ENCODE measurements around the gene CFAP119. TPM values are rescaled to one million over a fixed set of nuclear protein-coding genes. Genes with fewer than 3 reads are reported as not detected.
A peak's percentile ranks its signal among the peaks of the same experiment; 100 is the strongest.

CFAP119 gene
- total RNA-seq, 2 experiments from 2014 or later = 2.2 to 3.0 TPM

DNA sequence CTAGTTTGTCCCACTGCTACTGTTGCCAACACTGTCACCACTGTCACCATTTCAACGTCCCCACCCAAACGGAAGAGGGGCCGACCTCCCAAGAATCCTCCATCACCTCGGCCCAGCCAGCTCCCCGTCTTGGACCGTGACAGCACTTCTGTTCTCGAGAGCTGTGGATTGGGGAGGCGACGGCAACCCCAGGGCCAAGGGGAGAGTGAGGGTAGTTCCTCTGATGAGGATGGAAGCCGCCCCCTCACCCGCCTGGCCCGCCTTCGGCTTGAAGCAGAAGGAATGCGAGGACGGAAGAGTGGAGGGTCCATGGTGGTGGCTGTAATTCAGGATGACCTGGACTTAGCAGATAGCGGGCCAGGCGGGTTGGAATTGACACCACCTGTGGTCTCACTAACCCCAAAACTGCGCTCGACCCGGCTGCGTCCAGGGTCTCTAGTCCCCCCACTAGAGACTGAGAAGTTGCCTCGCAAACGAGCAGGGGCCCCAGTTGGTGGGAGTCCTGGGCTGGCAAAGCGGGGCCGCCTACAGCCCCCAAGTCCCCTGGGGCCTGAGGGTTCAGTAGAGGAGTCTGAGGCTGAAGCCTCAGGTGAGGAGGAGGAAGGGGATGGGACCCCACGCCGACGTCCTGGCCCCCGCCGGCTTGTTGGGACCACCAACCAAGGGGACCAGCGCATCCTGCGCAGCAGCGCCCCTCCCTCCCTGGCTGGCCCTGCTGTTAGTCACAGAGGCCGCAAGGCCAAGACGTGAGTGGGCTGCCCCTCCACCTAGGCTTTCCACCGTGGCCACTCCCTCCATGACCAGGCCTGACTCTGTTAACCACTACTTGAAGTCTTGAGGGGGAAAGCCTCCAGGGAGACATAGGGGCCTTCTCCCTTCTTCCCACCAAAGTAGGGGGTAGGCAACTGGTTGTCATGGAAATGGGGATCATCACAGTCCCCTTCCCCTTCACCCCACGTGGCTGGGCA, 22.6 kb downstream of the CFAP119 start:
- Mint-ChIP-seq H3K27ac (no peak overlapping the region), H3K36me3 (ENCODE audit: low read depth) (peaks cover 41% of the 10 kb centered on the region), H3K4me1 (peaks cover 8% of the 10 kb centered on the region), H3K9me3 (no peaks in the 10 kb centered on the region), H3K27me3 (no peaks in the 10 kb centered on the region), H3K4me3 (no peak overlapping the region)
- DNase-seq = no peak
- POLR2A ChIA-PET = no interaction called here
- CTCF ChIA-PET = interaction anchor here (1.4 to 1.8 kb wide), 3 partner anchors 9 to 18 kb away, joined by 3 to 7 read pairs (median 6); partner anchors contain the start of gene PHKG2

DNA sequence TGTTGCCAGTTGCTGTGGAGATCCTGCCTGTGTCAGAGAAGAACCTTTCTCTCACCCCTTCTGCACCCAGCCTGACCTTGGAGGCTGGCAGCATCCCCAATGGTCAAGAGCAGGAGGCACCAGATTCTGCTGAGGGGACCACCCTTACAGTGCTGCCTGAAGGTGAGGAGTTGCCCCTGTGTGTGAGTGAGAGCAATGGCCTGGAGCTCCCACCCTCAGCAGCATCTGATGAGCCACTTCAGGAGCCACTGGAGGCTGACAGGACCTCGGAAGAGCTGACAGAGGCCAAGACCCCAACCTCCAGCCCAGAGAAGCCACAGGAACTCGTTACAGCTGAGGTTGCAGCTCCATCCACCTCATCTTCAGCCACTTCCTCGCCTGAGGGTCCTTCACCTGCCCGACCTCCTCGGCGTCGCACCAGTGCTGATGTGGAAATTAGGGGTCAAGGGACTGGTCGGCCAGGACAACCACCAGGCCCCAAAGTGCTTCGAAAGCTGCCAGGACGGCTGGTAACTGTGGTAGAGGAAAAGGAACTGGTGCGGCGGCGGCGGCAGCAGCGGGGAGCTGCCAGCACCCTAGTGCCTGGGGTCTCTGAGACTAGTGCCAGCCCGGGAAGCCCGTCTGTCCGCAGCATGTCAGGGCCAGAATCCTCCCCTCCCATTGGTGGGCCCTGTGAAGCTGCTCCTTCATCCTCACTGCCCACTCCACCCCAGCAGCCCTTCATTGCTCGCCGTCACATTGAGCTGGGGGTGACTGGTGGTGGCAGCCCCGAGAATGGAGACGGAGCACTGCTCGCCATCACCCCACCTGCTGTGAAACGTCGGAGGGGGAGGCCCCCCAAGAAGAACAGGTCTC, 23.8 kb downstream of the CFAP119 start:
- Mint-ChIP-seq H3K4me1 (peaks cover 8% of the 10 kb centered on the region), H3K4me3 (no peak overlapping the region), H3K9me3 (no peaks in the 10 kb centered on the region), H3K27me3 (no peaks in the 10 kb centered on the region), H3K27ac (no peak overlapping the region), H3K36me3 (ENCODE audit: low read depth) (peaks cover 43% of the 10 kb centered on the region)
- no peak for DNase-seq
- ChIA-PET POLR2A (no interaction called here), CTCF (interaction anchor here (0.6 to 1.5 kb wide), 5 partner anchors 10 to 256 kb away, joined by 3 to 7 read pairs (median 3); partner anchors contain the start of gene PHKG2)

DNA sequence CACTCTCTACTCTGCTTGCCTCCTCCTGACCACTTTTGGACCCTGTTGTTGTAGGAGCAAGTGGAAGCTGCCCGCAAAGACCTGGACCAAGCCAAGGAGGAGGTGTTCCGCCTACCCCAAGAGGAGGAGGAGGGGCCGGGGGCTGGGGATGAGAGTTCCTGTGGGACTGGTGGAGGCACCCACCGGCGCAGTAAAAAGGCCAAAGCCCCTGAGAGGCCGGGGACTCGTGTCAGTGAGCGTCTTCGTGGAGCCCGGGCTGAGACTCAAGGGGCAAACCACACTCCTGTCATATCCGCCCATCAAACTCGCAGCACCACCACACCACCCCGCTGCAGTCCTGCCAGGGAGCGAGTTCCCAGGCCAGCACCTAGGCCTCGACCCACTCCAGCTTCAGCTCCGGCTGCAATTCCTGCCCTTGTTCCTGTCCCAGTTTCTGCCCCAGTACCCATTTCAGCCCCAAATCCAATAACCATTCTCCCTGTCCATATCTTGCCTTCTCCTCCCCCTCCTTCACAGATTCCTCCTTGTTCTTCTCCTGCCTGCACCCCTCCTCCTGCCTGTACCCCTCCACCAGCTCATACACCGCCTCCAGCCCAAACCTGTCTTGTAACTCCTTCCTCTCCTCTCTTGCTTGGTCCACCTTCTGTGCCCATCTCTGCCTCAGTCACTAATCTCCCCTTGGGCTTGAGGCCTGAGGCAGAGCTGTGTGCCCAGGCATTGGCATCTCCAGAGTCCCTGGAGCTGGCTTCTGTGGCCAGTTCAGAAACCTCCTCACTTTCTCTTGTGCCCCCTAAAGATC, 24.7 kb downstream of the CFAP119 start:
- CTCF ChIA-PET = interaction anchor here (0.6 to 1.5 kb wide), 2 partner anchors 11 to 71 kb away, joined by 4 to 7 read pairs; partner anchors contain the start of gene PHKG2
- Mint-ChIP-seq H3K36me3 (ENCODE audit: low read depth) (peaks cover 47% of the 10 kb centered on the region), H3K27ac (no peak overlapping the region), H3K9me3 (no peaks in the 10 kb centered on the region), H3K4me1 (peaks cover 8% of the 10 kb centered on the region), H3K4me3 (no peak overlapping the region), H3K27me3 (no peaks in the 10 kb centered on the region)
- no peak for DNase-seq
- POLR2A ChIA-PET = no interaction called here

DNA sequence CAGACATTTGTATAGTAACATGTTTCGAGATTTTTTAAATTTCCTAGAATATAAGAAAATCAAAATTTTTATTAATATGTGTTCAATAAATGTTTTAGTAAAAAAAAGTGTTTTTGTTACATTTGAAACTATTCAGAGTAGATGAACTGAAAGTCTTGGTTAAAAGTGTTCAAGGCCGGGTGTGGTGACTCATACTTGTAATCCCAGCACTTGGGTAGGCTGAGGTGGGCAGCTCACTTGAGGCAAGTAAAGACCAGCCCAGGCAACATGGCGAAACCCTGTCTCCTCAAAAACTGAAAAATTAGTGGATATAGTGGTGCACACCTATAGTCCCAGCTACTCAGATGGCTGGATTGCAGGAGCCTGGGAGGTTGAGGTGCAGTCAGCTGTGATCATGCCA, 30.5 kb downstream of the CFAP119 start:
- DNase-seq = no peak
- Mint-ChIP-seq H3K27me3 (no peaks in the 10 kb centered on the region), H3K9me3 (no peaks in the 10 kb centered on the region), H3K4me3 (no peak overlapping the region), H3K36me3 (ENCODE audit: low read depth) (peaks cover 52% of the 10 kb centered on the region), H3K27ac (no peak overlapping the region), H3K4me1 (peaks cover 8% of the 10 kb centered on the region)
- ChIA-PET CTCF (interaction anchor here (0.9 to 1.5 kb wide), 2 partner anchors 15 to 211 kb away, joined by 3 to 5 read pairs; no protein-coding TSS in a partner anchor), POLR2A (no interaction called here)

DNA sequence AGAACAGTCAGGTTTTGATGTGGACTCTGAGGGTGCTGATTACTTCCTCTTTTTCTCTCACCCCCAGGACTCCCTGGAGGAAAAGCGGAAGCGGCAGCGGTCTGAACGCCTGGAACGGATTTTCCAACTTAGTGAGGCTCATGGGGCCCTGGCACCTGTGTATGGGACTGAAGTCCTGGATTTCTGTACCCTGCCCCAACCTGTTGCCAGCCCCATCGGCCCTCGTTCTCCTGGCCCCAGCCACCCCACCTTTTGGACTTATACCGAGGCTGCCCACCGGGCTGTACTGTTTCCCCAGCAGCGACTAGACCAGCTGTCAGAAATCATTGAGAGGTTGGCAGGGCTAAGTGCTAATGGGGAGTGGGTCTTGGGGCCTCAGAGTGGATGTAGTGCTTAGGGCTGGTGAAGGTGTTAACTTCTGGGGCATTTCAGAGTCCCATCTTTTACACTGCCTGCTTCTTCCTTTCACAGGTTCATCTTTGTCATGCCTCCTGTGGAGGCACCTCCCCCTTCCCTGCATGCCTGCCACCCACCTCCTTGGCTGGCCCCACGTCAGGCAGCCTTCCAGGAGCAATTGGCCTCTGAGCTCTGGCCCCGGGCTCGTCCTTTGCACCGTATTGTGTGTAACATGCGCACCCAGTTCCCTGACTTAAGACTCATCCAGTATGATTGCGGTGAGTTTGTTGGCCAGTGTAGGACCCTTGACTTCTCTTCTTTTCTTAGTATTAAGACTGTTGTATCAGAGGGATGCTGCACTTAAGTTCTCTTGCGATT, 32.8 kb downstream of the CFAP119 start:
- no peak for DNase-seq
- Mint-ChIP-seq H3K27me3 (no peaks in the 10 kb centered on the region), H3K27ac (no peak overlapping the region), H3K9me3 (no peaks in the 10 kb centered on the region), H3K4me1 (peaks cover 8% of the 10 kb centered on the region), H3K36me3 (ENCODE audit: low read depth) (peaks cover 57% of the 10 kb centered on the region), H3K4me3 (no peak overlapping the region)
- CTCF ChIA-PET = interaction anchor here (0.6 to 0.9 kb wide), 2 partner anchors 18 to 23 kb away, joined by 3 read pairs; no protein-coding TSS in a partner anchor
- POLR2A ChIA-PET = no interaction called here

DNA sequence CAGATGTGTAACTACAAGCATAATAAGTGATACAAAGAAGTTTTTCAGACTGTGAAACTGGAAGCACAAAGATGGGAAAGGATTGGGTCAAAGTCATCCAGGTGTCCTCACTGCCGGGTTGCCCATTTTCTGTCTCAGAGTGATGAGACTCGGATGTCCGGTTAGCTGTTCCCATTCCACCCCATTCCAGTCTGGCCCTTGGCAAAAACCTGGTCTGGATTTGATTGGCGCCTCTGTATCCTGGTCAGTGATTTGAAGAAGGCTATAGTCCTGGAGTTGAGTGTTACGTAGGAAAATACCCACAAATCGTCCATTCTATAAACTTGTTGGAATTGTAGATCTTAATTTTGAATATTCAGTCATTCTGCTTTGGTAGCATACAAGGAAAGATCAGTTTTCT, 33.5 kb downstream of the CFAP119 start:
- ChIA-PET POLR2A (no interaction called here), CTCF (interaction anchor here (0.6 kb wide), 1 partner anchor 294 kb away, joined by 3 read pairs; no protein-coding TSS in a partner anchor)
- H3K9me3 Mint-ChIP-seq = no peaks in the 10 kb centered on the region
- DNase-seq = no peak
- peaks cover 60% of the 10 kb centered on the region for H3K36me3 Mint-ChIP-seq (ENCODE audit: low read depth)
- H3K27ac Mint-ChIP-seq = no peak overlapping the region
- no peak overlapping the region for H3K4me3 Mint-ChIP-seq
- H3K4me1 Mint-ChIP-seq = peaks cover 8% of the 10 kb centered on the region
- H3K27me3 Mint-ChIP-seq = no peaks in the 10 kb centered on the region

DNA sequence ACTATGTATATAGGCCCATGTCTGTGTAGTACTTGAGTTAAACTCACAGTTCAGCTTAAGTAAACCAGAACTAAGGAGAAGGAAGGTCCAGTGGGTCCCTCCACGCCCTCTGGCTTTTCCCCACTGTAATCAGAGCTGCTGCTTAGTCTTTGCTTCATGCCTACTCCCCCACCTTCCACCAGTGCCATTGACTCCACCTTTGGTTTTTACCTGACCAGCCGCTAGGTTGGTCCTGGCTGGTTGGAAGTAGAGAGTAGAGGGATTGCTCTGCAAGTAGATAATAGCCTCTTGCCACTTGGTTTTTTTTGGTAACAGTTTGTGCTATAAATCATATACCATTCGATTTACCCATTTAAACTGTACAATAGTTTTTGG, 36.5 kb downstream of the CFAP119 start:
- peak overlapping the region; percentile 9 for H3K27ac Mint-ChIP-seq
- ChIA-PET POLR2A (no interaction called here), CTCF (interaction anchor here (0.6 to 0.7 kb wide), 2 partner anchors 10 to 39 kb away, joined by 3 read pairs; no protein-coding TSS in a partner anchor)
- H3K27me3 Mint-ChIP-seq = no peaks in the 10 kb centered on the region
- H3K9me3 Mint-ChIP-seq = no peaks in the 10 kb centered on the region
- DNase-seq = no peak
- no peak overlapping the region for H3K4me3 Mint-ChIP-seq
- H3K36me3 Mint-ChIP-seq (ENCODE audit: low read depth) = peaks cover 71% of the 10 kb centered on the region
- H3K4me1 Mint-ChIP-seq = peaks cover 8% of the 10 kb centered on the region

DNA sequence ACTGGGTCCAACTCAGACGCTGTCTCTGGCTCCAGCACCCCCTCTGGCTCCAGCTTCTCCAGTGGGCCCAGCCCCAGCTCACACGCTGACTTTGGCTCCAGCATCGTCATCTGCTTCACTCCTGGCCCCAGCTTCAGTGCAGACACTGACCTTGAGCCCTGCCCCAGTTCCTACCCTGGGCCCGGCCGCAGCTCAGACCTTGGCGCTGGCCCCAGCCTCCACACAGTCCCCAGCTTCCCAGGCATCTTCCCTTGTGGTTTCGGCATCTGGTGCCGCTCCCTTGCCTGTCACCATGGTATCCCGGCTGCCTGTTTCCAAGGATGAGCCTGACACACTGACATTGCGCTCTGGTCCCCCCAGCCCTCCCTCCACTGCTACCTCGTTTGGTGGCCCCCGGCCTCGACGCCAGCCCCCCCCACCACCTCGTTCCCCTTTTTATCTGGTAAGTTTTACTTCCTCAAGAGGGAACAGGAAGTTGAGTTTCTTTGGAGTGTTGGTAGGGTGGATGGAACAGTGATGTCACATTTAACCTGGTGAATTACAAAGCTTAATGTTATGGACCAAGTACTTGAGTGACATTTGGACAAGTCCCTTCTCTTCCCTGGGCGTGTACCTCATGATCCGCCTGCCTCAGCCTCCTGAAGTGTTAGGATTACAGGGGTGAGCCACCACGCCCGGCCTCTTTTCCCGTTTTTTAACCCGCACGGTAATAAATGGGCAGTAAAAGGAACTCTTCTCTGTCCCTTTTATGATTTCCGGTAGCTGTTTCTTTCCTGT, 37.0 kb downstream of the CFAP119 start:
- CTCF ChIA-PET = interaction anchor here (0.6 to 1.5 kb wide), 5 partner anchors 10 to 66 kb away, joined by 3 to 6 read pairs (median 5); partner anchors contain the start of gene FBRS

DNA sequence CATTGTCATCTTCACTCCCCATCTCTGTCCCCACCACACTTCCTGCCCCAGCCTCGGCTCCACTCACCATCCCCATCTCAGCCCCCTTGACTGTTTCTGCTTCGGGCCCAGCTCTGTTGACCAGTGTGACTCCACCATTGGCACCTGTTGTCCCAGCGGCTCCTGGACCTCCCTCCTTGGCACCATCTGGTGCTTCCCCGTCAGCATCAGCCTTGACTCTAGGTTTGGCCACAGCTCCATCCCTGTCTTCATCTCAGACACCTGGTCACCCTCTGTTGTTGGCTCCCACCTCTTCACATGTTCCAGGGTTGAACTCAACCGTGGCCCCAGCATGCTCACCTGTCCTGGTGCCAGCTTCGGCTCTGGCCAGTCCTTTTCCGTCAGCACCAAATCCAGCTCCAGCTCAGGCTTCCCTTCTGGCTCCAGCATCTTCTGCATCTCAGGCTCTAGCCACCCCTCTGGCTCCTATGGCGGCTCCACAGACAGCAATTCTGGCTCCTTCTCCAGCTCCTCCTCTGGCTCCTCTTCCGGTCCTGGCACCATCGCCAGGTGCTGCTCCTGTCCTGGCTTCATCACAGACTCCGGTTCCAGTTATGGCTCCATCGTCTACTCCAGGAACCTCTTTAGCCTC, 38.0 kb downstream of the CFAP119 start:
- no peaks in the 10 kb centered on the region for H3K9me3 Mint-ChIP-seq
- ChIA-PET CTCF (interaction anchor here (0.8 to 1.8 kb wide), 5 partner anchors 17 to 65 kb away, joined by 3 to 6 read pairs (median 5); partner anchors contain the start of gene FBRS), POLR2A (no interaction called here)
- H3K36me3 Mint-ChIP-seq (ENCODE audit: low read depth) = peaks cover 68% of the 10 kb centered on the region
- H3K27ac Mint-ChIP-seq = no peak overlapping the region
- DNase-seq = no peak
- H3K4me3 Mint-ChIP-seq = no peak overlapping the region
- no peaks in the 10 kb centered on the region for H3K27me3 Mint-ChIP-seq
- peaks cover 4% of the 10 kb centered on the region for H3K4me1 Mint-ChIP-seq

More for the DNA sequence above, 37.0 kb downstream of the CFAP119 start:
- Mint-ChIP-seq H3K27me3 (no peaks in the 10 kb centered on the region), H3K4me3 (no peak overlapping the region), H3K4me1 (peaks cover 8% of the 10 kb centered on the region), H3K27ac (no peak overlapping the region), H3K9me3 (no peaks in the 10 kb centered on the region), H3K36me3 (ENCODE audit: low read depth) (peaks cover 71% of the 10 kb centered on the region)
- no peak for DNase-seq
- POLR2A ChIA-PET = no interaction called here

DNA sequence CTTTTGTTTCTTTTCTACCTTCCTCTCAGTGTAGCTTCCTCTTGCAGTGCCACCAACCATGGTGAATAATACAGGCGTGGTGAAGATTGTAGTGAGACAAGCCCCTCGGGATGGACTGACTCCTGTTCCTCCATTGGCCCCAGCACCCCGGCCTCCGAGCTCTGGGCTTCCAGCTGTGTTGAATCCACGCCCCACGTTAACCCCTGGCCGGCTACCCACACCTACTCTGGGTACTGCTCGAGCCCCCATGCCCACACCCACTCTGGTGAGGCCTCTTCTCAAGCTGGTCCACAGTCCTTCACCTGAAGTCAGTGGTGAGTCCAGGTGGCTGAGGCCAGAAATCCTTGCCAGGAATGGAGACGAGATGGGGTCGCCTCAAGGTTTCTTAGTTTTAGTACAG, 38.9 kb downstream of the CFAP119 start:
- POLR2A ChIA-PET = no interaction called here
- CTCF ChIA-PET = interaction anchor here (1.8 kb wide), 1 partner anchor 37 kb away, joined by 5 read pairs; no protein-coding TSS in a partner anchor
- peaks cover 1% of the 10 kb centered on the region for H3K4me1 Mint-ChIP-seq
- no peak overlapping the region for H3K4me3 Mint-ChIP-seq
- DNase-seq = no peak
- no peaks in the 10 kb centered on the region for H3K9me3 Mint-ChIP-seq
- no peak overlapping the region for H3K27ac Mint-ChIP-seq
- peaks cover 64% of the 10 kb centered on the region for H3K36me3 Mint-ChIP-seq (ENCODE audit: low read depth)
- no peaks in the 10 kb centered on the region for H3K27me3 Mint-ChIP-seq

Data from activated CD4-positive, alpha-beta T cell treated with anti-CD3 and anti-CD28 coated beads, Interleukin-2, amount 10 ng/mL, durations not matched to agents 7 days and 5 days (primary cell).